GM12892 (cell line): ENCODE data around the gene NFILZ.

Experiments used
- POLR2A ChIP-seq: IDR thresholded peaks from 2 replicates; pipeline ENCODE4 v1.6.1; 2011; ENCODE audit warnings: low read depth, low read length, control low read depth
- POLR2AphosphoS5 ChIP-seq: IDR thresholded peaks from 2 replicates; pipeline ENCODE4 v1.6.1; 2011; ENCODE audit warnings: low read depth, low read length, control low read depth
- TAF1 ChIP-seq: IDR thresholded peaks from 2 replicates; pipeline ENCODE4 v1.6.1; 2011; ENCODE audit warnings: low read depth, mild to moderate bottlenecking, control low read depth, low read length, borderline replicate concordance

GRCh38 chr19:8662263-8662662 lies 31.8 kb downstream of the NFILZ start:
- TF ChIP-seq POLR2A, result no peak
- TF ChIP-seq POLR2AphosphoS5, result no peak
- no peak for TF ChIP-seq TAF1
